SJCRH30 (cell line): Measurements from ENCODE around the gene HEPACAM. TPM values are rescaled to one million over a fixed set of nuclear protein-coding genes. Genes with fewer than 3 reads are reported as not detected.

ENCODE experiments used
- DNase-seq, 2 experiments: peaks; one replicate each; pipeline ENCODE4 v3.0.0-alpha.2; 2015 to 2020
- H3K27ac ChIP-seq: fragments of 250-450 bp; sonication (Bioruptor Pico); 2 replicates; pipeline ENCODE4 v1.5.1; 2020; ENCODE audit warnings: mild to moderate bottlenecking, moderate library complexity
- H3K27me3 ChIP-seq: fragments of 250-450 bp; sonication (Bioruptor Pico); 2 replicates; pipeline ENCODE4 v1.5.1; 2020; ENCODE audit warnings: mild to moderate bottlenecking, moderate library complexity
- H3K36me3 ChIP-seq: fragments of 250-450 bp; sonication (Bioruptor Pico); 2 replicates; pipeline ENCODE4 v1.5.1; 2020; ENCODE audit warnings: mild to moderate bottlenecking, moderate library complexity
- H3K4me1 ChIP-seq: fragments of 250-450 bp; sonication (Bioruptor Pico); 2 replicates; pipeline ENCODE4 v1.5.1; 2020; ENCODE audit warnings: mild to moderate bottlenecking, moderate library complexity
- H3K4me3 ChIP-seq: fragments of 250-450 bp; sonication (Bioruptor Pico); 2 replicates; pipeline ENCODE4 v1.5.1; 2020; ENCODE audit warnings: mild to moderate bottlenecking, moderate library complexity
- H3K9me3 ChIP-seq: fragments of 250-450 bp; sonication (Bioruptor Pico); replicated peaks from 2 replicates; pipeline ENCODE4 v1.5.1; 2020; ENCODE audit warnings: mild to moderate bottlenecking, moderate library complexity
- total RNA-seq: library from RNA; depleted of rRNA; stranded (reverse); fragments of >200 nt; shearing (Covaris generic); gene quantifications from 2 replicates; pipeline ENCODE4 v1.2.3, GENCODE V29; 2014

Gene HEPACAM
- total RNA-seq, 1 experiment from 2014 or later, result not detected

DNA sequence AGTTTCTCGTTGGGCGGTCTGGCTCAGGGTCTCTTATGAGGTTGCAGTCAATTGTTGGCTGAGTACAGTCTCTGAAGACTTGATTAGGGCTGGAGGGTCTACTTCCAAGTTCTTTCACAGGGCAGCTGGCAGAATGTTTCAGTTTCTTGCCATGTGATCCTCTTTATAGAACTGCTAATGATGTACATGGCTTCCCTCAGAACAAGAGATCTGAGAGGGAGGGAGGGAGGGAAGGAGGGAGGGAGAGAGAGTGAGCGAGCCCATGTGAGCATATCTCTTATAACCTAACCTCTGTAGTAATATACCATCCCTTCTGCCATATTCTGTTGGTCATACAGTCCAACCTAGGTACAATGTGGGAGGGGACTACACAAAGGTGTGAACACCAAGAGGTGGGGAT is 15.5 kb upstream of the HEPACAM start:
- Histone ChIP-seq H3K4me1 (peaks cover 4% of the 10 kb centered on the region; the same call in 1 of the 2 replicates), H3K27ac (no peak overlapping the region), H3K9me3 (no peaks in the 10 kb centered on the region), H3K36me3 (no peaks in the 10 kb centered on the region), H3K27me3 (no peaks in the 10 kb centered on the region), H3K4me3 (no peak overlapping the region)
- no peak for DNase-seq

DNA sequence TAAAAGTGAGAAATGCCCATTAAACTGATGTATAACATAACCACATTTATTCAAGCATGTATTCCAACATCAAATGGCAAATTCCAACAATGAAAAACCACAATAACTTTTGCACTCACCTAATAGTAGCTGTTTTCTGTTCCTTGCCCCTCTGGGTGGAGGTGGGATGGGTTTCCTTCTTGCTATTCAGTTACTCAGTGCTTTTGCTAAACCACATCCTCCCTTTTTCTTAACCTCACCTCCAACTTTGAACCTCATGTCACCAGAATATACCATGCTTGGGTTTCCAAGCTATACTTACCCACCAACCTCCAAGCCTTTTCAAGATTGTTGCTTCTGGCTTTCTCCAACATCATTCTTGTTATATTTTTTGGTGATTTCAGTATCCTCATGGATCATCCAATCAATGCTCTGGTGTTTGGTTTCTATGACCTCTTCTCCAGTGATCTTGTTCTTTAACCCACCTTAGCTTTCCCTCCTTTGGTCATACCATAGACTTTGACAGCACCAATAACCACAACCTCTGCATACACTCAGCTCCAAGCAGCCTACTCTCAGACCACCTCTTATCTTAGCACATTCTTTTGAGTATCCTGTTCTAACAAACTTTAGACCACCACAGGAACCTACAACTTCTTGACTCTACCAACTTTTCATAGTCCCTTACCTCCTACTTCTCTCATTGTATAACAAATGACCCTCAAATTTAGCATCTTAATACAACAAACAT is 14.9 kb upstream of the HEPACAM start:
- Histone ChIP-seq H3K27me3 (no peaks in the 10 kb centered on the region), H3K36me3 (no peaks in the 10 kb centered on the region), H3K4me1 (peaks cover 4% of the 10 kb centered on the region; the same call in 1 of the 2 replicates), H3K9me3 (no peaks in the 10 kb centered on the region), H3K27ac (no peak overlapping the region), H3K4me3 (no peak overlapping the region)
- DNase-seq, result no peak

DNA sequence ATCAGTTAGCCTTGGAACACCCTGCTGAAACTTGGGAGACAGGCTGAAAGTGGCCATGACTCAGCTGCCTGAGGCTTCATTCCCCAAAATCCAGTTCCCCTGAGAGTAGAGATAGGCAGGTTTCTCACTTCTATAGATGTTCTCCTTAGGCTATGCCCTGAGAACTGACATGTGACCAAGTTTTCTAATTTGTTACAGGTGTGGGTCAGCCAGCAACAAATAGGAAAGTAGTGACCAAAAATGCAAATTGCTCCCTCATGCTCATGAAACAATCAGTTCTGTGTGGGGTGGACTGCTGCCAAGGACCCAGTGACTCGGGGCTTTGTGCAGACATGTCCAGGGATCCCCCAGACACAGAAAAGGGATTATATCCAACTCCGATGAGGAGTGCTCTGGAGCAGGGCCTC is 10.9 kb upstream of the HEPACAM start:
- H3K9me3 ChIP-seq, result no peaks in the 10 kb centered on the region
- DNase-seq, result no peak
- H3K4me1 ChIP-seq, result no peaks in the 10 kb centered on the region
- H3K27me3 ChIP-seq, result no peaks in the 10 kb centered on the region
- no peak overlapping the region for H3K4me3 ChIP-seq
- no peak overlapping the region for H3K27ac ChIP-seq
- H3K36me3 ChIP-seq, result no peaks in the 10 kb centered on the region

DNA sequence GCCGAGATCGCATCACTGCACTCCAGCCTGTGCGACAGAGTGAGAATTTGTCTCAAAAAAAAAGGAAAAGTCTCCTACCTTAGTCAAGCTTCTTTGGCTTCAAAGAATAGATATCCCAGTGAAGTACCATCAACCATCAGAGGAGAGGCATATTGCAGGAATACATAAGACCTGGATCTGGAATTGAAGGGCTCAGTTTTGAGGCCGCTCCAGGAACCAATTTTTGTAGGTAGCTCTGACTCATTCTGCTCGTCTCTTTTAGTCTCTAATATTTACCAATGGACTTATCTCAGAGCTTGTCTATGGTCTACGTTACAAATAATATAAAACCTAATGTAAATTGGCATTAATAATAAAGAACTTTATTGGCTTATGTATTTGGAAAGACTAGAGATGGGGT is 10.0 kb upstream of the HEPACAM start:
- Histone ChIP-seq H3K4me3 (no peak overlapping the region), H3K4me1 (no peaks in the 10 kb centered on the region), H3K27me3 (no peaks in the 10 kb centered on the region), H3K9me3 (no peaks in the 10 kb centered on the region), H3K36me3 (no peaks in the 10 kb centered on the region), H3K27ac (no peak overlapping the region)
- DNase-seq, result no peak

DNA sequence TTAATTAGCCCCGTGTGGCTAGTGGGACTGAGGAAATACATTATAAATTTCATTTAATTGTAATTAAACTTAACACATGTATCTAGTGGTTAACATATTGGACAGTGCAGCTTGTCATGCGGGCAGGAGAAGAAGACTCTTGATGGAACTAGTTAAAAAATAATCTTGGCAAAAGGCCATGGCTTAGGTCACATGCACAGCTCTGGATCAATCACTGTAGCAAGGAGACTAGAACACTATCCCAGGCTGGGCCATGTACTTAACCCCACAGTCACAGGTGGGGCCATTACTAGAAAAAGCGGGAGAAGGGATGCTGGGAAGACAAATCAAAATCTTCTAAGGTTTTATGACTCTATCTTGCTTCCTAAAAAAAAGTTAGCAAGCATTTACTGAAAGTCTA is 8.7 kb upstream of the HEPACAM start:
- DNase-seq, result no peak
- H3K27me3 ChIP-seq, result no peaks in the 10 kb centered on the region
- H3K36me3 ChIP-seq, result no peaks in the 10 kb centered on the region
- no peak overlapping the region for H3K4me3 ChIP-seq
- H3K4me1 ChIP-seq, result no peaks in the 10 kb centered on the region
- no peaks in the 10 kb centered on the region for H3K9me3 ChIP-seq
- H3K27ac ChIP-seq, result no peak overlapping the region

DNA sequence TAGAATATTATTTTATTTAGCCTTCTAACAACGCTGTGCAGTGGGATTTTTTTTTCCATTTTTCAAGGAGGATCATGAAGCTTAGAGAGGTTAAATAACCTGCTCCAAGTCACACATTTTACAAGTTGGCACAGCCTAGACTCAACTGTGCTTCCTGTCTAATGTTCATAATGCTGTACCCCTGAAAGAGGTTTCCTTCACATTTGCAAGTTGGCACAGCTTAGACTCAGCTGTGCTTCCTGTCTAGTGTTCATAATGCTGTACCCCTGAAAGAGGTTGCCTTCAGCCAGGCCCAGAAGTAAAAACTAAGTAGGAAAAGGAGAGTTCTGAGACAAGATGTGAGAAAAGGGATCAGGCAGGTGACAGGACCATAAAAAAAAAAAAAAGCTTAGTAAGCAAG is 7.9 kb upstream of the HEPACAM start:
- DNase-seq, result no peak
- H3K4me1 ChIP-seq, result no peaks in the 10 kb centered on the region
- no peaks in the 10 kb centered on the region for H3K36me3 ChIP-seq

DNA sequence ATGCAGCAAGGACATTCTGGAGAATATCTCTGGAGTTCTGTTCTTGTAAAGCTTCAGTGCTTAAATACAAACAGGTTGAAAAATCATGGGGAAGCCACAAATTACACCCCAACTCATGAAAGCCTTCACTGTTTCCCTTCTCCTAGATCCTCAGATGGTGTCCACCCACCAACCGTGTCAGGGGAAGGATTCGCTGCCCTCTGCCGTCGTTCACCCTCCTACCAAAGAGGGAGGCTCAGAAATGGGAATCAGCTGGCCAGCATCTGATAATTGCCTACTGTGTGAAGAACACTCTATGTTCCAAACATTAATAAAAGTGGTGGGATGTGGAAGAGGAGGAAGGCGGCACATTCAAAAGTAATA is 7.4 kb upstream of the HEPACAM start:
- no peak overlapping the region for H3K27ac ChIP-seq
- H3K27me3 ChIP-seq, result no peaks in the 10 kb centered on the region
- no peaks in the 10 kb centered on the region for H3K9me3 ChIP-seq
- DNase-seq, result no peak
- H3K4me3 ChIP-seq, result no peak overlapping the region
- no peaks in the 10 kb centered on the region for H3K4me1 ChIP-seq
- H3K36me3 ChIP-seq, result no peaks in the 10 kb centered on the region

More for the DNA sequence above, 7.9 kb upstream of the HEPACAM start:
- Histone ChIP-seq H3K9me3 (no peaks in the 10 kb centered on the region), H3K27me3 (no peaks in the 10 kb centered on the region), H3K4me3 (no peak overlapping the region), H3K27ac (no peak overlapping the region)

DNA sequence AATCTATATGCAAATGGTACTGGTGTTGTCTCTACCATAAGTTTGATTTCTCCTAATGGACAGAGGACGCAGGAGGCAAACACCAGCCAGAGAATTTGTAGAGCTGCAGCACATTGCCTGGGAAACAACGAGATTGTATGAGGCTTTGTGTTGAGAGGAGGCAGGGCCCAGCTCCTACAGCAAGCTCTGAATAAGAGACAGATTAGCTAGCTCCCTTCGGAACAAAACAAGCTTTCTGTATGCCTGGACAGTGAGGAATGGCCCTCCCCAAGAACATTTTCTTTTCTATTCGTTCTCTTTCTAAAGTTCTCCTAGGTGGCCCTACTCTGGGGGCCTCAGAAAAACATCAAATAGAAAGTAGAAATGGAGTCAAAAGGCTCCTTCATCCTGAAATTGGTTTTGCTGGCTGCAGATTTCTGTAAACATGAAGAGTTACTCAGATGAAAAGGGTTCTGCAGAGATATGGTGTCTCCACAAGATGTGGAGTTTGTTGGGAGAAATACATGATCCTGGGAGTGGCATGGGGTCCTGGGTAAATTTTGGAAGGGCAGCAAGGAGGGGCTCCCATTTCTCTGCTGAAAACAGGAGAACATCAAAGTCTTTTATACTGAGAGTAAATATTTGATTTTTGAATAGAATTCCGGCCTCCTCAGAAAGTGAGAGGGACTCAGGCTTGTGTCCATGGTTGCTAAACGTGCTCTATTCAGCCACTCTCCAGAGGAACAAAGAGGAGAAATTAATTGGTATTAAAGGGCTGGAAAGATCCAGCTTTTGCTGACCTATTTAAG is 6.8 kb upstream of the HEPACAM start:
- Histone ChIP-seq H3K27ac (no peak overlapping the region), H3K4me3 (no peak overlapping the region), H3K27me3 (no peaks in the 10 kb centered on the region), H3K36me3 (no peaks in the 10 kb centered on the region), H3K9me3 (no peaks in the 10 kb centered on the region), H3K4me1 (no peaks in the 10 kb centered on the region)
- no peak for DNase-seq

DNA sequence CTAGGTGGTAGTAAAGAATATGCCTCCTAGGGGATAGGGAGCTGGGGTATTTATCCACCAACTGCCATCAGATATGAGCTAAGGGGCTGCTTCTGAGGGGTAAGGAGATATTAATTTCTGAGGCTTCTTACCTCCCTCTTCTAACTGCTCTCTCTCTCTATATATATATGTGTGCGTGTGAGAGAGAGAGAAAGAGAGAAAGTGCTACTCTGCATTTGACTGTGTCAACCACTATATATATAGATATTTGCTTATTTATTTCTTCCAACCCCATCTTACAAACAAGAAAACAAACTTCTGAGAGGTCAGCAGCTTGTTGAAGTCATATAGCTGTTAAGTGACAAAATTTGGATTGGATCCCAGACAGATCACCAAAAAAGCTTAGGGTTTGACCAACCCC is 5.9 kb upstream of the HEPACAM start:
- Histone ChIP-seq H3K4me3 (no peak overlapping the region), H3K4me1 (no peaks in the 10 kb centered on the region), H3K27me3 (no peaks in the 10 kb centered on the region), H3K27ac (no peak overlapping the region), H3K36me3 (no peaks in the 10 kb centered on the region), H3K9me3 (no peaks in the 10 kb centered on the region)
- DNase-seq, result no peak

DNA sequence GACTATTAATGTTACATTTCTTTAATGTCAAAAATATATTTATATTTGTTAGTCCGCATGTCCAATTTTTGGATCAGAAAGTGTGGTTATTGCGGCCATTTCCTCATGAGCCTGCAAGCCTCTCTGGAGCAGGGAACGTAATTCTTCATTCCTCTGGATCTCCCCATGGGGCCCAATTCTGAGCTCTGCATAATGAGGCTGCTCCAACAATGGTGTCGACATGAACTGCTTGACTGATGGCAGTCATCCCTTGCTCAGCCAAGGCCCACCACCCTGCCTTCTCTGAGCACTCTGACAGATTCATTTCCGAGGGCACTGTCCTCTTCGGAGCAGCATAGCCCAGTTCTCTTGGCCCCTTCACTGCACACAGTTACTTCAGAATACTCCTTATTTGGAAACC is 3.1 kb upstream of the HEPACAM start:
- Histone ChIP-seq H3K27ac (no peak overlapping the region), H3K9me3 (no peaks in the 10 kb centered on the region), H3K27me3 (no peaks in the 10 kb centered on the region), H3K4me3 (no peak overlapping the region), H3K4me1 (no peaks in the 10 kb centered on the region), H3K36me3 (no peaks in the 10 kb centered on the region)
- DNase-seq, result no peak

DNA sequence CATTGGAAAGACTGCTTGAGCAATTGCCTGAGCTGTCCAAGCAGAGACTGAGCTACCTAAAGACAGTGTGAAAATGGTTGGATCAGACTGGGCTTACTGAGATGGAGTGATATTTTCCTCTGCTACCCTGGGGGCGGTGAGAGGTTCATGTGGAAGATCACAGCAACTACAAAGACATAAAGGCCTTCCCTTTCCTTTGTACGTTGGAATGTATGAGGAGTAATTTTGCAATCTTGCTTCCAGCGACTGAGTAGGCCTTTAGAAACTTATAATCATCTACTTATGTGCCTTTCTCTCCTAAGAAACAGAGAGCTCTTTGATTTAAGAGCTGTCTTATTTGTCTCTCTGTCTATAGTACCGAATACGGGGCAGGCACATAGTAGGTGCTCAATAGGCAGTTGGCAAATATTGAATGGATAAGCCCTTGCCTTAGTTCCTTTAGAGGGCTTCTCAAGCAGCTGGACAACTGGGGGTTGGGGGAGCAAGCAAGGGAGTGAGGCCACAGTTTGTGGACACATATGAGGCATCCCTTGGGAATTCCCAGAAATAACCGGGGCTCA is 2.4 kb upstream of the HEPACAM start:
- H3K9me3 ChIP-seq, result no peaks in the 10 kb centered on the region
- no peaks in the 10 kb centered on the region for H3K4me1 ChIP-seq
- H3K27ac ChIP-seq, result no peak overlapping the region
- DNase-seq, result no peak
- no peaks in the 10 kb centered on the region for H3K36me3 ChIP-seq
- H3K27me3 ChIP-seq, result no peaks in the 10 kb centered on the region
- H3K4me3 ChIP-seq, result no peak overlapping the region

DNA sequence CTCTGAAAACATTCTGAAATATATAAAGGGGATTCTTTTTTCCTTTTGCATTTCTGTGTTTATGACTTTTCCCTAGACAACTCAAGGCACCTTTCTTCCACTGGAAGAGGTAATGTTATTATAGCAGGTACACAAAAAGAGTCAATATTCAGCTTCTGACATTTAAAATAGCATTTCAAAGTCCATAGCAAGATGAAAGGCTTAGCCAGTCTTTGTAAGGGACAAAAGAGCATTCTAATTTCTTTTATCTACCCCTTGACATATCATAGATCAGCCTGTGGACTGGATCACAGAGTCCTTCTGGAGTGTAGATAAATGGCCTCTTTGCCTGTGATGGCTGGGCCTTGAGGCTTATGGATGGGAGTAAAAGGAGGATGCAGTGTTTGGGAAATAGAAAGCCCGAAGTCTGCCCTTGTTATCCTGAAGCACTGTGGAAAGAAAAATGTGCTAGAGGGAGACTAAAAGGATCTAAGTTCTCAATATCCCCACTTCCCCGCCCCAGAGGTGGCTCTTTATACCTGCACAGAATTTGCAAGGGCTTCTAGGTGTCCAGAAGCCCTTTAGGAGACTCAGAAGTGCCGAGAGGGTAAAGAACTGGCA is 1.6 kb upstream of the HEPACAM start:
- no peaks in the 10 kb centered on the region for H3K9me3 ChIP-seq
- no peaks in the 10 kb centered on the region for H3K36me3 ChIP-seq
- H3K4me1 ChIP-seq, result no peaks in the 10 kb centered on the region
- H3K27ac ChIP-seq, result no peak overlapping the region
- no peaks in the 10 kb centered on the region for H3K27me3 ChIP-seq
- no peak overlapping the region for H3K4me3 ChIP-seq
- no peak for DNase-seq

DNA sequence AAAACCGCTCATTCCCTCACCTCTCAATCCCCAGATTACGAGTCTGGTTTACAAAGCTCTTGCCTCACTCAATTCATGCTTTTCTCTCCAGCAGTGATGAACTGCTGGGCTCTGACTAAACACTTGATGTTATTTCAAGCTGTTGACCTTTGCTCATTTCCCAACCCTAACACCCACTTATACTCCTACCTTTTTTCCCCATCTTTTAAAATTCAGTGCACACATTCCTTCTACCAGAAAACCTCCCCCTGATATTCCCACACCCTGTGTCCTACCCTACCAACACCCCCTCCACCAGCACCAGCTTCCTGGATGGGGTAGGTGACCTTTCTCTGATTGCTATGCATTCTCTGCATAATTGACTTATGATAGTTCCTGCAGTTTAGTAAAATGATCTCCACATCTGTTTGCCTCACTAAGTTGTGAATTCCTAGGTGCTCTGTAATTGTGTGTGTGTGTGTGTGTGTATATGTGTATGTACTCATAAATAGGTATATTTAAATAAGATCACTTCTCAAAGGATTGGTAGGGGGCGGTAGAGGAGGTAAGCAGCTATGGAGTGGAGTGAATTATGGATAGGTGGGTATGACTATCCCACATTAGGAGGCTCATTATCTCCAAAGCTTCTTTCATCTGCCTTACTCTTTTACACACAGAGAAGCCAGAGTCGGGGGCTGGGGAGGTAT is 842 bp downstream of the HEPACAM start:
- no peaks in the 10 kb centered on the region for H3K4me1 ChIP-seq
- no peak overlapping the region for H3K27ac ChIP-seq
- DNase-seq, result no peak
- no peak overlapping the region for H3K4me3 ChIP-seq
- no peaks in the 10 kb centered on the region for H3K9me3 ChIP-seq
- H3K36me3 ChIP-seq, result no peaks in the 10 kb centered on the region
- H3K27me3 ChIP-seq, result no peaks in the 10 kb centered on the region

DNA sequence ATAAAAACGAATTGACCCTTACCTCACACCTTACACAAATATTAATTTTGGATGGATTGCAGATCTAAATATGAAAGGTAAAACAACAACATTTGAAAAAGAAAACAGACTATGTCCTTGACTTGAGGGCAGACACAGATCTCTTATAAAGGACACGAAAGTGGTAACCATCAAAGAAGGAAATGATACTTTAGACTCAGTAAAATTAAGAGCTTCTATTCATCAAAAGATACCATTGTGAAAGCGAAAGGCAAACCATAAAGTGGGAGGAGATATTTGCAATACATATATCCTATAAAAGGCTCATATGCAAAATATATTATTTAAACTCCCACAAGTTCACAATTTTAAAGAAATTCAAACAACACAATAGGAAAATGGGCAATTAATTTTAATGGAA is 5.0 kb downstream of the HEPACAM start:
- no peaks in the 10 kb centered on the region for H3K4me1 ChIP-seq
- H3K27ac ChIP-seq, result no peak overlapping the region
- no peaks in the 10 kb centered on the region for H3K27me3 ChIP-seq
- no peaks in the 10 kb centered on the region for H3K9me3 ChIP-seq
- H3K4me3 ChIP-seq, result no peak overlapping the region
- no peak for DNase-seq
- H3K36me3 ChIP-seq, result no peaks in the 10 kb centered on the region
